Activated T-helper 1 cell treated with anti-CD3 and anti-CD28 coated beads, Interleukin-12 subunit alpha, Interleukin-12 subunit beta, Interleukin-2, Interleukin-4 antibody, amounts not matched to agents 30 ng/mL and 10 ng/mL and 1 ng/mL, durations not matched to agents 14 hours and 24 hours and 36 hours (primary cell): ENCODE measurements around the gene ANK3. TPM values are rescaled to one million over a fixed set of nuclear protein-coding genes. Genes with fewer than 3 reads are reported as not detected.
A peak's percentile ranks its signal among the peaks of the same experiment; 100 is the strongest.

Source experiments
- DNase-seq: peaks from one replicate; pipeline ENCODE4 v3.0.0; 2021; ENCODE audit warnings: low spot score
- H3K27ac Mint-ChIP-seq: one replicate; pipeline ENCODE4 v1.8.0; 2021; ENCODE audit warnings: mild to moderate bottlenecking, mixed read lengths
- H3K27me3 Mint-ChIP-seq: one replicate; pipeline ENCODE4 v1.8.0; 2022; ENCODE audit warnings: mild to moderate bottlenecking, moderate library complexity, mixed read lengths; ENCODE audit not compliant: insufficient read depth
- H3K36me3 Mint-ChIP-seq: one replicate; pipeline ENCODE4 v1.8.0; 2021; ENCODE audit warnings: low read depth, mixed read lengths
- H3K4me1 Mint-ChIP-seq: one replicate; pipeline ENCODE4 v1.8.0; 2021; ENCODE audit warnings: low read depth, mixed read lengths
- H3K4me3 Mint-ChIP-seq: one replicate; pipeline ENCODE4 v1.8.0; 2021; ENCODE audit warnings: mild to moderate bottlenecking, moderate library complexity, mixed read lengths
- H3K9me3 Mint-ChIP-seq: one replicate; pipeline ENCODE4 v1.8.0; 2021; ENCODE audit warnings: mixed read lengths
- intact Hi-C: fragments of 100-400 bp; cut with micrococcal nuclease; formaldehyde crosslinking; loops from one replicate; pipeline ENCODE4 v1.15.1; 2024
- total RNA-seq: library from RNA; stranded (reverse); gene quantifications from 2 replicates; pipeline ENCODE4 v1.2.3, GENCODE V29; 2022

ANK3 gene
- total RNA-seq, result 26.8 and 27.9 TPM in 2 replicates

- peak within 1 kb of the TSS; percentile 59 for H3K27ac Mint-ChIP-seq
- H3K4me1 Mint-ChIP-seq, result peaks cover 22% of the 10 kb centered on the region
- no peaks in the 10 kb centered on the region for H3K27me3 Mint-ChIP-seq
- DNase-seq, result no peak
- no peaks in the 10 kb centered on the region for H3K36me3 Mint-ChIP-seq
- H3K4me3 Mint-ChIP-seq, result no peak within 1 kb of the TSS
- intact Hi-C loops, result no loop called here
- no peaks in the 10 kb centered on the region for H3K9me3 Mint-ChIP-seq
These were observed at the start of gene ANK3 for GRCh38 chr10:60389413-60390025. ANK3 (minus strand) TSS chr10:60389875; CDS start chr10:60389538, 337 bp downstream.

GRCh38 chr10:60434418-60435046 is 44.9 kb upstream of the ANK3 start:
- DNase-seq, result no peak
- Mint-ChIP-seq H3K9me3 (no peaks in the 10 kb centered on the region), H3K27me3 (no peaks in the 10 kb centered on the region), H3K4me3 (no peak overlapping the region), H3K4me1 (no peaks in the 10 kb centered on the region), H3K27ac (no peak overlapping the region), H3K36me3 (peaks cover 2% of the 10 kb centered on the region)
- intact Hi-C loops, result loop anchor here (1.0 to 2.0 kb wide), 5 partner anchors 196 to 808 kb away; no protein-coding TSS in a partner anchor

- Mint-ChIP-seq H3K9me3 (no peaks in the 10 kb centered on the region), H3K4me3 (no peak overlapping the region), H3K27ac (no peak overlapping the region), H3K27me3 (no peaks in the 10 kb centered on the region), H3K4me1 (peaks cover 7% of the 10 kb centered on the region), H3K36me3 (peaks cover 5% of the 10 kb centered on the region)
- intact Hi-C loops, result loop anchor here (1.0 to 2.0 kb wide), 5 partner anchors 195 to 807 kb away; no protein-coding TSS in a partner anchor
- no peak for DNase-seq
These were observed 44.0 kb upstream of the ANK3 start for GRCh38 chr10:60433684-60434083.

- intact Hi-C loops, result no loop called here
- no peaks in the 10 kb centered on the region for H3K27me3 Mint-ChIP-seq
- no peak for DNase-seq
- H3K9me3 Mint-ChIP-seq, result no peaks in the 10 kb centered on the region
- no peak overlapping the region for H3K27ac Mint-ChIP-seq
- H3K4me3 Mint-ChIP-seq, result no peak overlapping the region
- H3K36me3 Mint-ChIP-seq, result peaks cover 12% of the 10 kb centered on the region
- peaks cover 29% of the 10 kb centered on the region for H3K4me1 Mint-ChIP-seq
These were observed 41.3 kb upstream of the ANK3 start for GRCh38 chr10:60430836-60431597.

GRCh38 chr10:60430017-60430416 is 40.3 kb upstream of the ANK3 start:
- H3K27me3 Mint-ChIP-seq, result no peaks in the 10 kb centered on the region
- no peak overlapping the region for H3K27ac Mint-ChIP-seq
- intact Hi-C loops, result no loop called here
- no peak for DNase-seq
- no peak overlapping the region for H3K4me3 Mint-ChIP-seq
- peaks cover 13% of the 10 kb centered on the region for H3K36me3 Mint-ChIP-seq
- peaks cover 30% of the 10 kb centered on the region for H3K4me1 Mint-ChIP-seq
- H3K9me3 Mint-ChIP-seq, result no peaks in the 10 kb centered on the region

- DNase-seq, result no peak
- peaks cover 13% of the 10 kb centered on the region for H3K36me3 Mint-ChIP-seq
- no peak overlapping the region for H3K4me3 Mint-ChIP-seq
- H3K9me3 Mint-ChIP-seq, result no peaks in the 10 kb centered on the region
- H3K27me3 Mint-ChIP-seq, result no peaks in the 10 kb centered on the region
- peaks cover 30% of the 10 kb centered on the region for H3K4me1 Mint-ChIP-seq
- no peak overlapping the region for H3K27ac Mint-ChIP-seq
- intact Hi-C loops, result no loop called here
These were observed 39.6 kb upstream of the ANK3 start for GRCh38 chr10:60429084-60429849.

- Mint-ChIP-seq H3K27me3 (no peaks in the 10 kb centered on the region), H3K9me3 (no peaks in the 10 kb centered on the region), H3K4me3 (no peak overlapping the region), H3K4me1 (peaks cover 30% of the 10 kb centered on the region), H3K27ac (no peak overlapping the region), H3K36me3 (peaks cover 13% of the 10 kb centered on the region)
- no peak for DNase-seq
- intact Hi-C loops, result no loop called here
These were observed 38.7 kb upstream of the ANK3 start for GRCh38 chr10:60428387-60428737.

- Mint-ChIP-seq H3K9me3 (no peaks in the 10 kb centered on the region), H3K36me3 (peaks cover 13% of the 10 kb centered on the region)
These were observed 38.2 kb upstream of the ANK3 start for GRCh38 chr10:60427709-60428386.

GRCh38 chr10:60427148-60427547 is 37.5 kb upstream of the ANK3 start:
- intact Hi-C loops, result no loop called here
- Mint-ChIP-seq H3K27ac (no peak overlapping the region), H3K9me3 (no peaks in the 10 kb centered on the region)

More at GRCh38 chr10:60427709-60428386, 38.2 kb upstream of the ANK3 start:
- Mint-ChIP-seq H3K27ac (no peak overlapping the region), H3K4me3 (no peak overlapping the region), H3K27me3 (no peaks in the 10 kb centered on the region), H3K4me1 (peaks cover 30% of the 10 kb centered on the region)
- intact Hi-C loops, result no loop called here
- no peak for DNase-seq

GRCh38 chr10:60426425-60426824 is 36.8 kb upstream of the ANK3 start:
- peaks cover 30% of the 10 kb centered on the region for H3K4me1 Mint-ChIP-seq
- peaks cover 11% of the 10 kb centered on the region for H3K36me3 Mint-ChIP-seq
- H3K9me3 Mint-ChIP-seq, result no peaks in the 10 kb centered on the region
- intact Hi-C loops, result no loop called here
- H3K27me3 Mint-ChIP-seq, result no peaks in the 10 kb centered on the region
- no peak for DNase-seq
- H3K27ac Mint-ChIP-seq, result no peak overlapping the region
- no peak overlapping the region for H3K4me3 Mint-ChIP-seq

More at GRCh38 chr10:60427148-60427547, 37.5 kb upstream of the ANK3 start:
- Mint-ChIP-seq H3K36me3 (peaks cover 13% of the 10 kb centered on the region), H3K4me3 (no peak overlapping the region), H3K4me1 (peaks cover 30% of the 10 kb centered on the region), H3K27me3 (no peaks in the 10 kb centered on the region)
- DNase-seq, result no peak

GRCh38 chr10:60425392-60426110 is 35.9 kb upstream of the ANK3 start:
- Mint-ChIP-seq H3K9me3 (no peaks in the 10 kb centered on the region), H3K27ac (no peak overlapping the region), H3K4me3 (no peak overlapping the region), H3K4me1 (peaks cover 30% of the 10 kb centered on the region), H3K27me3 (no peaks in the 10 kb centered on the region), H3K36me3 (peaks cover 11% of the 10 kb centered on the region)
- no peak for DNase-seq
- intact Hi-C loops, result no loop called here

- peaks cover 11% of the 10 kb centered on the region for H3K36me3 Mint-ChIP-seq
- H3K27ac Mint-ChIP-seq, result no peak overlapping the region
- DNase-seq, result no peak
- peaks cover 30% of the 10 kb centered on the region for H3K4me1 Mint-ChIP-seq
- intact Hi-C loops, result no loop called here
- H3K9me3 Mint-ChIP-seq, result no peaks in the 10 kb centered on the region
- no peaks in the 10 kb centered on the region for H3K27me3 Mint-ChIP-seq
- no peak overlapping the region for H3K4me3 Mint-ChIP-seq
These were observed 35.3 kb upstream of the ANK3 start for GRCh38 chr10:60424971-60425370.
